Fibroblast of skin of back (primary cell): ENCODE data around the gene SYK.
"Not testable (repeated sequence)": the region's sequence is repeated elsewhere in the genome, so short reads cannot be mapped to it uniquely, and the experiment has no call there.

Experiments used
- DNase-seq: peaks from one replicate; pipeline ENCODE4 v3.0.0-alpha.2; 2013

Gene SYK

GRCh38 chr9:90881648-90882047, 80.0 kb downstream of the SYK start:
- no peak for DNase-seq

- DNase-seq: no peak
These were observed 81.5 kb downstream of the SYK start for GRCh38 chr9:90882991-90883600.

DNA sequence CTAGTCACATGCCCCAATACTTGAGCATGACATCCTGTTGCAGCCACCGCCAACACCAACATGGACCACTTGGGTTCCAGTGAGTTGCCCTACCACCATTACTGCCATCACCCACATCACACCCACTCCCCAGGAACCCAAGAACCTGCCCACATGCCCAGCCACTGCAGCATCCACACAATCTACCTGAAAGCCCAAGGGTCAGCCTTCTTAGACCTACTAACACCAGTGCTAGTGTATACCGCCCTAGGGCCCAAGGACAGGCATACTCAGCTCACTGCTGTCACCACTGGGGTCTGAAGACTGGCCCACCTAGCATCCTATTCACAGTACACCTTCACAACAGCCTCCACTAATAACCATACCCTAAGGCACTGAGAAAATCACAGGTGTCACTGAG, 82.0 kb downstream of the SYK start:
- no peak for DNase-seq

- no peak for DNase-seq
These were observed 82.6 kb downstream of the SYK start for GRCh38 chr9:90884178-90884577.

DNA sequence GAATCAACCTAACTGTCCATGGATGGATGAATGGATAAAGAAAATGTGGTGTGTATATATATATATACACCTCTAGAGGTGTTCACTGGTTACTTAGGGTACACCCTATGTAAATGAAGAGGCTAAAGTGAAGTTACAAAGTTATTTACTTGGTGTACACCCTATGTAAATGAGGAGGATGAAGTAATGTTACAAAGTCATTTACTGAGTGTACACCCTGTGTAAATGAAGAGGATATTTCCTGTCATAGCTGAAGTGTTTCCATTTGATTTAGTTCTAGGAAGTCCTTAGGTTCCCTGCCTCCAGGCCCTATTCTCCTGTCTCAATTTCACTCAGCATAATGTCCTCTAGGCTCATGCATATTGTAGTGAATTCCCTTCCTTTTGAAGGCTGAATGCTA, 85.2 kb downstream of the SYK start:
- DNase-seq: not testable (repeated sequence)

DNA sequence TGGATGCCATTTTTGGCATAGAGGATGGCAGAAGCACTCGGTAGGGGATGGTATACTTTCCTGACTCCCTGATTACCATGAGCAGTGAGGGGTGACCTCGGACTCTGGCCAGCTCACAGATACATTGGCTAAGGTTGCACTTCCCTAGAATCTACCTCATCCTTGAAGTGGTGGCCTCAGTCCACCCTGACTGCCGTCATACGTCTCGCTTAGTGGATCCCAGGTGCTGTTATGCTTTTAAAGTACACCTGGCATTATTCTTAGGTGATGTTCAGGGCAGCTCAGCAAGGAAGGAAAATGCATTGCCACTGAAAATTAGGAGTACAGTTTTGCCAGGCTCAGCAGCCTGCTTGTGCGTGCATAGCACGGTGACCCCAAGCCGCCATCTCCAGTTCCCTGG, 87.3 kb downstream of the SYK start:
- DNase-seq: no peak

DNA sequence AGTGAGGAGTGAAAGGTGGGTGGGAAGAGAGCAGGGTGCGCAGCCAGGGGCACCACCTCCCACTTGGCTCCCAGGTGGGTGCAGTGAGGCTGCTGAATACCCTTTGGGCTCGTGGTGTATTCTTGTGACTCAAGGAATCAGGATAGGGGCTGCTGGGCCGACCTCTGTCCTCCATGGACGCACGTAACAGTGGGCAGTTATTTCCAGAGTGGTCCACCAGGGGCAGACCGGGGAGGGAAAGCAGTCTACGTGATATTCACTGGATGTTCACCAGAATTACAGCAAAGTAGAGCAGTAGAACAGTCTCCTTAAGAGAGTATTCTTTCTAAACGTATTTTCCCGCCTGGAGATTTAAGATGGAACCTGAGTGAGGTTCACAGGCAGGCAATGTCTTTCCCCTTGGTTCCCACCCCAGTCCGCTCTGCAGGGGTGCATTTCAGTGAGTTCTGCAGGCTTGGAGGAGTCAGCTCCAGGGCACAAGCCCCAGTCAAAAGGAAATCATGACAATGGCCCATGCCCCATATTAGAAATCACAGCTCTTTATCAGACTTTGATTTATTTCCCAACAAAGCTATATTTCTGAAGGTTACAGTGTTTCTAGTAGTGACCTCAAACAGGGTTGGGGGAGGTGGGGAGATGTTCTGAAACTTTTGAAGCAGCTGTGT, 88.7 kb downstream of the SYK start:
- no peak for DNase-seq

GRCh38 chr9:90891308-90892040, 89.9 kb downstream of the SYK start:
- no peak for DNase-seq

- DNase-seq: no peak
These were observed 91.3 kb downstream of the SYK start for GRCh38 chr9:90892918-90893317.

DNA sequence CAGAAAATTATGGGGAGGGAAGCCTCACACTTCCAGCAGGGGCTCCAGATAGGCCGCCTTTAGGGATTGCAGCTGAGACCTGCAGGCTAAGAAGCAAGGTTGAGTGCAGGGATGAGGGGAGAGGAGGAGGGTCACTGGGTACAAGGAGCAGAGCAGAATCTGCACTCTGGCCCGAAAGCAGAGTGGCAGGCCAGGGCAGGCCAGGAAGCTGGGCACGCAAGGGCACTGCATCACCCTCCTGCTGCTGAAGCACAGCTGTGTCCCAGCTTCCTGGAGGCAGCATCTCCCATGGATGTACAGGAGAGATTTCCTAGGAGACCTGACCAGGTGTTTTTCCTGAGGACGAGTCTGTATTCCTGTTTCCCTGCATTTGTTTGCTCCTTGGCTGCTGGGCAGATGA, 92.1 kb downstream of the SYK start:
- no peak for DNase-seq

- DNase-seq: no peak
These were observed 93.5 kb downstream of the SYK start for GRCh38 chr9:90894986-90895687.

- DNase-seq: no peak
These were observed 94.2 kb downstream of the SYK start for GRCh38 chr9:90895786-90896185.

DNA sequence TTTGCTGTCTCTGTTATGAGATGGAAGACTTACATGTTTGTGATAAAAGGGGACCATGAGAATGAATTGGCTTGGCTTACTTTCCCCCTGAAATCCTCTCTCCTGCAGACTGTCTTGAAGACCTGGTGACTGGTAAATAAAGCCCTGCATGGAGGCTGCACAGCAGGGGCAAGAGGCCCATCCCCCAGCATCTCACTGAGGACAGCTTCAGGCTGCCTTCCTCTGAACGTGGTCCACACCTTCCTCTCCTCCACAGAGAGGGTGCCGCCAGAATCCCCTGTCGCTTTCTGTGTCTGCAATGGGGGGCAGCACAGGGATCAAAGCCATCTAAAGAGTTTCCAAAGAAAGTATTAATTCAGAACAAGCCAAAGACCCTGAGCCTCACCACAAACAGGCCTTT, 94.6 kb downstream of the SYK start:
- DNase-seq: no peak

GRCh38 chr9:90898228-90898627, 96.6 kb downstream of the SYK start:
- no peak for DNase-seq

DNA sequence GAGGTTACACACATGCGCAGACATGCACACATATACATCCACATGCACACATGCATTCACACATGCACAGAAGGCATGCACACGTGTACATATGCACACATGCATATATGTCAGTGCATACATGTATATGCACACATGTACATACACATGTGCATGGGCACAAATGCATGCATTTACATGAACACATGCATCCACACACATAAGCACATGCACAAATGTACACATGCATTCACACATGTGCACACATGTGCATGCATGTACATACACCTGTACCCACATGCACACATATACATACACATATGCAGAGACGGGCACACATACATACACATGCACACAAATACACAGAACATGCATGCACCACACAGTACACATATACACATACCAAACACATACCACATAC, 97.7 kb downstream of the SYK start:
- no peak for DNase-seq

DNA sequence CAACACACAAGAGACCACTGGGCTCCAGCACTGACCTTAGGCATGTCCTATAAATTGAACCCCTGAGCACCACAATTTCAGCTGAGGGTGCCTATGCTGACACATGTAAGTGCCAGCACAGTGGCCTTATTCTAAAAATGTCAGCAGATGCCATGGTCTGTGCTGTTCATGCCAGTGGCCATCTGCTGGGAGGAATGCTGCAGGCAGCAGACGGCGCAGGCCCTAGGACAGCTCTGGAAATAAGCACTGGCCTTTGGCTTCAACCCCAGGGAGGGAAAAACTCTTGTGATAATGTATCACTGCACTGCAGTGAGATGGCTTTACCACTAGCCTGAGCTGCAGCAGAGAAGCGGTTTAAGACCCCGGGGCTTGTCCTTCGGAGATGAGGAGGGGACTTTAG, 98.5 kb downstream of the SYK start:
- no peak for DNase-seq

GRCh38 chr9:90901933-90902332, 100.3 kb downstream of the SYK start:
- no peak for DNase-seq

DNA sequence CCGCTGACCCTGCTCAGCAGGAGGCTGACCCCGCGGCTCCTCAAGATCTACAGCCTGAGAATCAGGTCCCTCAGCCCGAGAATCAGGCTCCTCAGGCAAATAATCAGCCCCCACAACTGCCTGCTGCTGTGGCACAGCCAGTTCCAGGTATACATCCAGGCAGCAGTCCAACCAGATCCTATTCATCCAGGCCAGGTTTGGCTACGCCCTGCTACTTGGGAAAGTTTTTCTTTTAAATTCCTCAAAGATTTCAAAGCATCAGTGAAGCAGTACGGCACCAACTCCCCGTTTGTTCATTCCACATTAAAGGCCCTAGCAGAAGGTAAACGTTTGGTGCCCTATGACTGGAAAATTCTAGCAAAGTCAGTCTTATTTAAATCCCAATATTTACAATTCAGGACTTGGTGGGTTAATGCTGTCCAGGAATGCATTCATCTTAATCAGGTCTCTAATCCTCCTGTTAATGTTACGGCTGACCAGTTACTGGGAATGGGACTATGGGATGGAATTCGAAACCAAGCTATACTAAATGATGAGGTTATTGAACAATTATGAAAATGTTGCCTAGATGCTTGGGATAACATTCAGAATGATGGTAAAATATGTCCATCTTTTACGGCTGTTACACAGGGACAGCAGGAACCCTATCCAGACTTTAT, 102.3 kb downstream of the SYK start:
- no peak for DNase-seq

DNA sequence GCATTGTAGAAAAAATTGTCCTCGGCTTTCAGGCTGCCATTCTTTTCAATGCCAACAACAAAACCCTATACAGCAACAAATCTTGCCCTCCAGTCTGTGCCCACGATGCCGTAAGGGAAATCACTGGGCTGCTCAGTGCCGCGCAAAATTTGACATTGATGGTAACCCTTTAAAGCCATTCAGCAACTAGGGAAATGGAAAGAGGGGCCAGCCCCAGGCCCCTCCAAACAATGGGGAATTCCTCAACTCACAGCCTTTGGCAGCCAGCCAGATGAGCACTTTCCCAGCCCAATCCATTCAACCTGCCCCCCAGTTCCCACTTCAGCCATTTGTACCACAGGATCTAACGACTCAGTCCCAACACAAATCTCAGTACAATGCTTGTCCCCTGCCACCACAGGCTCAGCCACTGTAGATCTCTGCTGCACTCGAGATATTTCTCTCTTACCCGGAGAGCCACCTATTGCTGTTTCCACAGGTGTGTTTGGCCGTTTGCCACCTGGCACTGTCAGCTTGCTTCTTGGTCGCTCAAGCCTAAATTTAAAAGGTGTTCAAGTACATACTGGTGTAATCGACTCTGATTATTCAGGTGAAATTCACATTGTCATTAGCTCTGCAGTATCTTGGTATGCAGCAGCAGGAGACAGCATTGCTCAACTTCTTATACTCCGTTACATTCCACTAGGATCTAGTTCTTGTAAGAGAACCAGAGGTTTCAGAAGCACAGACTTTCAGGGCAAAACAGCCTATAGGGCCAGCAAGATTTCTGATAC, 103.3 kb downstream of the SYK start:
- DNase-seq: no peak

- DNase-seq: no peak
These were observed 104.2 kb downstream of the SYK start for GRCh38 chr9:90905822-90906221.

GRCh38 chr9:90906316-90907055, 104.9 kb downstream of the SYK start:
- peak; percentile 22 for DNase-seq
